ENCODE results near the gene SALL3. TPM values are rescaled to one million over a fixed set of nuclear protein-coding genes. Genes with fewer than 3 reads are reported as not detected.

SALL3 gene
- total and polyA plus RNA-seq, 2 of the 8 experiments (the other 6 are each of a cell fraction or from before 2014, with no cell fraction given): 10.5 to 46.4 TPM

DNA sequence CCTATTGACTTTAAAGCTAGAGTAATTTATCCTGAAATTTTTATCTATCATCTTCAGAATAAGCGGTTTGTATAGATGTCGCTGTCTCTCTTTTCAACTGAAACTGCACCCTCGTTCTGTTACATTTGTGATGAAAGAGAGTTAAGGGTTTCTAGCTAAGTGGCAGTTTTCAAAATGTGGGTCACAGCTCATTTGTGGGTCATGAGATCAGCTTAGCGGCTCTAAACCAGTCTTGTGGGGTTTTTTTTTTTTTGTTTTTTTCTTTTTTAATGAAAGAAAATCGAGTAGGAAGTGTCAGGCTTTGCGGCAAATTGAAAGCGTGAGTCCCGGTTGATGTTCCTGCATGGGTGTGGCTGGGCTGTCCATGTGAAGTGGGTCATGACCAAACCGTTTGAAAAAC lies 31.2 kb downstream of the SALL3 start (continued):
- TF ChIP-seq, protein P1, sequence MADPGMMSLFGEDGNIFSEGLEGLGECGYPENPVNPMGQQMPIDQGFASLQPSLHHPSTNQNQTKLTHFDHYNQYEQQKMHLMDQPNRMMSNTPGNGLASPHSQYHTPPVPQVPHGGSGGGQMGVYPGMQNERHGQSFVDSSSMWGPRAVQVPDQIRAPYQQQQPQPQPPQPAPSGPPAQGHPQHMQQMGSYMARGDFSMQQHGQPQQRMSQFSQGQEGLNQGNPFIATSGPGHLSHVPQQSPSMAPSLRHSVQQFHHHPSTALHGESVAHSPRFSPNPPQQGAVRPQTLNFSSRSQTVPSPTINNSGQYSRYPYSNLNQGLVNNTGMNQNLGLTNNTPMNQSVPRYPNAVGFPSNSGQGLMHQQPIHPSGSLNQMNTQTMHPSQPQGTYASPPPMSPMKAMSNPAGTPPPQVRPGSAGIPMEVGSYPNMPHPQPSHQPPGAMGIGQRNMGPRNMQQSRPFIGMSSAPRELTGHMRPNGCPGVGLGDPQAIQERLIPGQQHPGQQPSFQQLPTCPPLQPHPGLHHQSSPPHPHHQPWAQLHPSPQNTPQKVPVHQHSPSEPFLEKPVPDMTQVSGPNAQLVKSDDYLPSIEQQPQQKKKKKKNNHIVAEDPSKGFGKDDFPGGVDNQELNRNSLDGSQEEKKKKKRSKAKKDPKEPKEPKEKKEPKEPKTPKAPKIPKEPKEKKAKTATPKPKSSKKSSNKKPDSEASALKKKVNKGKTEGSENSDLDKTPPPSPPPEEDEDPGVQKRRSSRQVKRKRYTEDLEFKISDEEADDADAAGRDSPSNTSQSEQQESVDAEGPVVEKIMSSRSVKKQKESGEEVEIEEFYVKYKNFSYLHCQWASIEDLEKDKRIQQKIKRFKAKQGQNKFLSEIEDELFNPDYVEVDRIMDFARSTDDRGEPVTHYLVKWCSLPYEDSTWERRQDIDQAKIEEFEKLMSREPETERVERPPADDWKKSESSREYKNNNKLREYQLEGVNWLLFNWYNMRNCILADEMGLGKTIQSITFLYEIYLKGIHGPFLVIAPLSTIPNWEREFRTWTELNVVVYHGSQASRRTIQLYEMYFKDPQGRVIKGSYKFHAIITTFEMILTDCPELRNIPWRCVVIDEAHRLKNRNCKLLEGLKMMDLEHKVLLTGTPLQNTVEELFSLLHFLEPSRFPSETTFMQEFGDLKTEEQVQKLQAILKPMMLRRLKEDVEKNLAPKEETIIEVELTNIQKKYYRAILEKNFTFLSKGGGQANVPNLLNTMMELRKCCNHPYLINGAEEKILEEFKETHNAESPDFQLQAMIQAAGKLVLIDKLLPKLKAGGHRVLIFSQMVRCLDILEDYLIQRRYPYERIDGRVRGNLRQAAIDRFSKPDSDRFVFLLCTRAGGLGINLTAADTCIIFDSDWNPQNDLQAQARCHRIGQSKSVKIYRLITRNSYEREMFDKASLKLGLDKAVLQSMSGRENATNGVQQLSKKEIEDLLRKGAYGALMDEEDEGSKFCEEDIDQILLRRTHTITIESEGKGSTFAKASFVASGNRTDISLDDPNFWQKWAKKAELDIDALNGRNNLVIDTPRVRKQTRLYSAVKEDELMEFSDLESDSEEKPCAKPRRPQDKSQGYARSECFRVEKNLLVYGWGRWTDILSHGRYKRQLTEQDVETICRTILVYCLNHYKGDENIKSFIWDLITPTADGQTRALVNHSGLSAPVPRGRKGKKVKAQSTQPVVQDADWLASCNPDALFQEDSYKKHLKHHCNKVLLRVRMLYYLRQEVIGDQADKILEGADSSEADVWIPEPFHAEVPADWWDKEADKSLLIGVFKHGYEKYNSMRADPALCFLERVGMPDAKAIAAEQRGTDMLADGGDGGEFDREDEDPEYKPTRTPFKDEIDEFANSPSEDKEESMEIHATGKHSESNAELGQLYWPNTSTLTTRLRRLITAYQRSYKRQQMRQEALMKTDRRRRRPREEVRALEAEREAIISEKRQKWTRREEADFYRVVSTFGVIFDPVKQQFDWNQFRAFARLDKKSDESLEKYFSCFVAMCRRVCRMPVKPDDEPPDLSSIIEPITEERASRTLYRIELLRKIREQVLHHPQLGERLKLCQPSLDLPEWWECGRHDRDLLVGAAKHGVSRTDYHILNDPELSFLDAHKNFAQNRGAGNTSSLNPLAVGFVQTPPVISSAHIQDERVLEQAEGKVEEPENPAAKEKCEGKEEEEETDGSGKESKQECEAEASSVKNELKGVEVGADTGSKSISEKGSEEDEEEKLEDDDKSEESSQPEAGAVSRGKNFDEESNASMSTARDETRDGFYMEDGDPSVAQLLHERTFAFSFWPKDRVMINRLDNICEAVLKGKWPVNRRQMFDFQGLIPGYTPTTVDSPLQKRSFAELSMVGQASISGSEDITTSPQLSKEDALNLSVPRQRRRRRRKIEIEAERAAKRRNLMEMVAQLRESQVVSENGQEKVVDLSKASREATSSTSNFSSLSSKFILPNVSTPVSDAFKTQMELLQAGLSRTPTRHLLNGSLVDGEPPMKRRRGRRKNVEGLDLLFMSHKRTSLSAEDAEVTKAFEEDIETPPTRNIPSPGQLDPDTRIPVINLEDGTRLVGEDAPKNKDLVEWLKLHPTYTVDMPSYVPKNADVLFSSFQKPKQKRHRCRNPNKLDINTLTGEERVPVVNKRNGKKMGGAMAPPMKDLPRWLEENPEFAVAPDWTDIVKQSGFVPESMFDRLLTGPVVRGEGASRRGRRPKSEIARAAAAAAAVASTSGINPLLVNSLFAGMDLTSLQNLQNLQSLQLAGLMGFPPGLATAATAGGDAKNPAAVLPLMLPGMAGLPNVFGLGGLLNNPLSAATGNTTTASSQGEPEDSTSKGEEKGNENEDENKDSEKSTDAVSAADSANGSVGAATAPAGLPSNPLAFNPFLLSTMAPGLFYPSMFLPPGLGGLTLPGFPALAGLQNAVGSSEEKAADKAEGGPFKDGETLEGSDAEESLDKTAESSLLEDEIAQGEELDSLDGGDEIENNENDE (IDR thresholded peaks at IDR 0.05; ENCODE audit: insufficient replicate concordance, low read length): no peak
- TF ChIP-seq BCL11A (IDR thresholded peaks at IDR 0.05; ENCODE audit: low read depth in 2 of 2, low read length in 2 of 2): no peak
- no peak for TF ChIP-seq TCF12 (IDR thresholded peaks at IDR 0.05; ENCODE audit: low read depth, low read length)
- TF ChIP-seq TAF7 (optimal IDR thresholded peaks at IDR 0.05; ENCODE audit: borderline replicate concordance, low read depth, low read length): no peak
- no peak for TF ChIP-seq KDM5A (IDR thresholded peaks at IDR 0.05; ENCODE audit: low read length)
- no peak for TF ChIP-seq MAFK (IDR thresholded peaks at IDR 0.05; ENCODE audit: low read depth, low read length)
- TF ChIP-seq FOSL1 (IDR thresholded peaks at IDR 0.05; ENCODE audit: insufficient read depth, low read depth, low read length): no peak
- TF ChIP-seq, protein P2, sequence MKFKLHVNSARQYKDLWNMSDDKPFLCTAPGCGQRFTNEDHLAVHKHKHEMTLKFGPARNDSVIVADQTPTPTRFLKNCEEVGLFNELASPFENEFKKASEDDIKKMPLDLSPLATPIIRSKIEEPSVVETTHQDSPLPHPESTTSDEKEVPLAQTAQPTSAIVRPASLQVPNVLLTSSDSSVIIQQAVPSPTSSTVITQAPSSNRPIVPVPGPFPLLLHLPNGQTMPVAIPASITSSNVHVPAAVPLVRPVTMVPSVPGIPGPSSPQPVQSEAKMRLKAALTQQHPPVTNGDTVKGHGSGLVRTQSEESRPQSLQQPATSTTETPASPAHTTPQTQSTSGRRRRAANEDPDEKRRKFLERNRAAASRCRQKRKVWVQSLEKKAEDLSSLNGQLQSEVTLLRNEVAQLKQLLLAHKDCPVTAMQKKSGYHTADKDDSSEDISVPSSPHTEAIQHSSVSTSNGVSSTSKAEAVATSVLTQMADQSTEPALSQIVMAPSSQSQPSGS (IDR thresholded peaks at IDR 0.05; ENCODE audit: low read length): no peak
- no peak for TF ChIP-seq TAF1 (IDR thresholded peaks at IDR 0.05; ENCODE audit: low read depth, low read length)
- no peak for TF ChIP-seq CEBPB (IDR thresholded peaks at IDR 0.05; ENCODE audit: low read depth, low read length)
- TF ChIP-seq PHF8 (conservative IDR thresholded peaks at IDR 0.05; ENCODE audit: low read depth, low read length): no peak

All from H1 (cell line).